ENCODE data around the gene NFKBIE. TPM values are rescaled to one million over a fixed set of nuclear protein-coding genes. Genes with fewer than 3 reads are reported as not detected.

Gene NFKBIE
- total and polyA plus RNA-seq, 9 of the 15 experiments (the other 6 are each of a cell fraction or from before 2014, with no cell fraction given) = 2.1 to 16.4 (median 11.7) TPM

DNA sequence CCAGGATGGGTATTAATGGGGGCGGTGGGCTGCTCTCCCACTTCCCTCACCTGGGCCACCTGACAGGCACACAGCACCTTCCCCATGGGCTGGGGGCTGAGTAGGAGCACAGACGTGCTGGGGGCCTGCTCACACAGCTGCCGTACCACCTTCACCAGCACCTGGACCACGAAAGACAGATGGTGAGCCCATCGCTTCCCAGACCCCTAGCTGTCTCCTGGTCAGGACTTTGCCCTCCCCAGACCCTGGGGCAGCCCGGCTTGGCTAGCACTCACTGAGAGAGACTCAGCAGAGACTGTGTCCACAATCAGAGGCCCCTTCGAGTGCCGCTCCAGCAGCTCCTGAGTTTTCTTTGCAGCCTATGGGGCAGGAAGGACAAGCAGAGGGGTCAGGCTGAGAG lies 35.8 kb upstream of the NFKBIE start:
- ATAC-seq (no peak), DNase-seq (ENCODE audit: extremely low read depth in 1 of 4, low spot score in 3 of 4) (no peak), FAIRE-seq (no peak)
- no peak overlapping the region for H3K9ac ChIP-seq (ENCODE audit: insufficient read depth in 1 of 2, low read depth in 2 of 2, low read length in 2 of 2)
- no peak overlapping the region for H3K4me3 ChIP-seq
- H3K36me3 ChIP-seq (ENCODE audit: control insufficient read depth, insufficient read depth, low read length) = peaks cover 61% of the 10 kb centered on the region
- peaks cover 15 to 20% of the 10 kb centered on the region in 2 experiments; a peak in 4 of 5 replicates for H3K27me3 ChIP-seq (ENCODE audit: control insufficient read depth in 2 of 2, insufficient read depth in 2 of 2, low read length in 2 of 2)
- H3K4me2 ChIP-seq (ENCODE audit: insufficient read depth, low read length) = no peak overlapping the region
- no peak overlapping the region for H3K27ac ChIP-seq (ENCODE audit: extremely low read depth, low read depth, low read length)
- H3K79me2 ChIP-seq (ENCODE audit: control insufficient read depth, insufficient read depth, low read length) = no peaks in the 10 kb centered on the region
- peaks cover 2 to 27% of the 10 kb centered on the region in 2 experiments; a peak in 4 of 5 replicates for H3K4me1 ChIP-seq (replicated peaks in 1 of 2; ENCODE audit: control insufficient read depth in 2 of 2, insufficient read depth in 2 of 2, low read length in 2 of 2)
- intact Hi-C loops (cut with micrococcal nuclease) (no loop called here), in situ Hi-C loops (cut with MboI) (no loop called here)
- no peaks in the 10 kb centered on the region for H3K9me1 ChIP-seq (ENCODE audit: control insufficient read depth, insufficient read depth, low read length)
- ChIA-PET POLR2A (interaction anchor here (0.7 to 2.3 kb wide), 8 partner anchors 8 to 53 kb away, joined by 3 to 7 read pairs (median 4); no protein-coding TSS in a partner anchor), CTCF (ENCODE audit: low intra/inter-chr PET ratio) (no interaction called here)
- H2AFZ ChIP-seq (ENCODE audit: low read depth, low read length) = no peak overlapping the region
- WGBS (ENCODE audit: insufficient coverage, low coverage, missing lambda C conversion rate) = 92% methylated on average over 8 of the region's 8 CpGs
- no TSS peak for BruUV-seq (replicated peaks)
- no peaks in the 10 kb centered on the region for H3K9me3 ChIP-seq (replicated peaks; ENCODE audit: control insufficient read depth, insufficient read depth, low read depth, low read length)
- 0 out of 2 replicates have a peak, but pooled peaks cover 4% of the 10 kb centered on the region for H4K20me1 ChIP-seq (replicated peaks; ENCODE audit: control insufficient read depth, insufficient read depth, low read length)
- TF ChIP-seq ZNF444 (CRISPR knock-in tag; IDR thresholded peaks at IDR 0.05) (no peak), SRSF3 (IDR thresholded peaks at IDR 0.05; ENCODE audit: insufficient read depth, low read length) (no peak), RNF2 (IDR thresholded peaks at IDR 0.05) (no peak), IRF2 (CRISPR knock-in tag; IDR thresholded peaks at IDR 0.05) (no peak), FOXA1 (IDR thresholded peaks at IDR 0.05; ENCODE audit: borderline replicate concordance) (no peak), ZEB2 (IDR thresholded peaks at IDR 0.05) (no peak), NFE2L1 (tag; IDR thresholded peaks at IDR 0.05; ENCODE audit: borderline replicate concordance, low read depth) (no peak), PURB (CRISPR knock-in tag; IDR thresholded peaks at IDR 0.05; ENCODE audit: low read depth) (no peak), ASH1L (IDR thresholded peaks at IDR 0.05; ENCODE audit: borderline replicate concordance, low read depth, partially characterized antibody) (no peak), ZNF224 (CRISPR knock-in tag; IDR thresholded peaks at IDR 0.05) (no peak), SETDB1 (IDR thresholded peaks at IDR 0.05; ENCODE audit: low read length) (no peak), CTBP1 (IDR thresholded peaks at IDR 0.05; ENCODE audit: borderline replicate concordance) (no peak), LARP7 (IDR thresholded peaks at IDR 0.05) (no peak), NFE2 (IDR thresholded peaks at IDR 0.05; ENCODE audit: low read depth) (no peak)
- TF ChIP-seq, protein P1, sequence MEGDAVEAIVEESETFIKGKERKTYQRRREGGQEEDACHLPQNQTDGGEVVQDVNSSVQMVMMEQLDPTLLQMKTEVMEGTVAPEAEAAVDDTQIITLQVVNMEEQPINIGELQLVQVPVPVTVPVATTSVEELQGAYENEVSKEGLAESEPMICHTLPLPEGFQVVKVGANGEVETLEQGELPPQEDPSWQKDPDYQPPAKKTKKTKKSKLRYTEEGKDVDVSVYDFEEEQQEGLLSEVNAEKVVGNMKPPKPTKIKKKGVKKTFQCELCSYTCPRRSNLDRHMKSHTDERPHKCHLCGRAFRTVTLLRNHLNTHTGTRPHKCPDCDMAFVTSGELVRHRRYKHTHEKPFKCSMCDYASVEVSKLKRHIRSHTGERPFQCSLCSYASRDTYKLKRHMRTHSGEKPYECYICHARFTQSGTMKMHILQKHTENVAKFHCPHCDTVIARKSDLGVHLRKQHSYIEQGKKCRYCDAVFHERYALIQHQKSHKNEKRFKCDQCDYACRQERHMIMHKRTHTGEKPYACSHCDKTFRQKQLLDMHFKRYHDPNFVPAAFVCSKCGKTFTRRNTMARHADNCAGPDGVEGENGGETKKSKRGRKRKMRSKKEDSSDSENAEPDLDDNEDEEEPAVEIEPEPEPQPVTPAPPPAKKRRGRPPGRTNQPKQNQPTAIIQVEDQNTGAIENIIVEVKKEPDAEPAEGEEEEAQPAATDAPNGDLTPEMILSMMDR (IDR thresholded peaks at IDR 0.05 in 2 of 3, conservative IDR thresholded peaks at IDR 0.05 in 1 of 3; ENCODE audit: insufficient read depth in 2 of 3, low read depth in 1 of 3, low read length in 3 of 3) = no peak
- TF ChIP-seq, protein P2, sequence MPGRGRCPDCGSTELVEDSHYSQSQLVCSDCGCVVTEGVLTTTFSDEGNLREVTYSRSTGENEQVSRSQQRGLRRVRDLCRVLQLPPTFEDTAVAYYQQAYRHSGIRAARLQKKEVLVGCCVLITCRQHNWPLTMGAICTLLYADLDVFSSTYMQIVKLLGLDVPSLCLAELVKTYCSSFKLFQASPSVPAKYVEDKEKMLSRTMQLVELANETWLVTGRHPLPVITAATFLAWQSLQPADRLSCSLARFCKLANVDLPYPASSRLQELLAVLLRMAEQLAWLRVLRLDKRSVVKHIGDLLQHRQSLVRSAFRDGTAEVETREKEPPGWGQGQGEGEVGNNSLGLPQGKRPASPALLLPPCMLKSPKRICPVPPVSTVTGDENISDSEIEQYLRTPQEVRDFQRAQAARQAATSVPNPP (IDR thresholded peaks at IDR 0.05; ENCODE audit: borderline replicate concordance, insufficient read depth, insufficient read length) = no peak
- TF ChIP-seq, protein P3, sequence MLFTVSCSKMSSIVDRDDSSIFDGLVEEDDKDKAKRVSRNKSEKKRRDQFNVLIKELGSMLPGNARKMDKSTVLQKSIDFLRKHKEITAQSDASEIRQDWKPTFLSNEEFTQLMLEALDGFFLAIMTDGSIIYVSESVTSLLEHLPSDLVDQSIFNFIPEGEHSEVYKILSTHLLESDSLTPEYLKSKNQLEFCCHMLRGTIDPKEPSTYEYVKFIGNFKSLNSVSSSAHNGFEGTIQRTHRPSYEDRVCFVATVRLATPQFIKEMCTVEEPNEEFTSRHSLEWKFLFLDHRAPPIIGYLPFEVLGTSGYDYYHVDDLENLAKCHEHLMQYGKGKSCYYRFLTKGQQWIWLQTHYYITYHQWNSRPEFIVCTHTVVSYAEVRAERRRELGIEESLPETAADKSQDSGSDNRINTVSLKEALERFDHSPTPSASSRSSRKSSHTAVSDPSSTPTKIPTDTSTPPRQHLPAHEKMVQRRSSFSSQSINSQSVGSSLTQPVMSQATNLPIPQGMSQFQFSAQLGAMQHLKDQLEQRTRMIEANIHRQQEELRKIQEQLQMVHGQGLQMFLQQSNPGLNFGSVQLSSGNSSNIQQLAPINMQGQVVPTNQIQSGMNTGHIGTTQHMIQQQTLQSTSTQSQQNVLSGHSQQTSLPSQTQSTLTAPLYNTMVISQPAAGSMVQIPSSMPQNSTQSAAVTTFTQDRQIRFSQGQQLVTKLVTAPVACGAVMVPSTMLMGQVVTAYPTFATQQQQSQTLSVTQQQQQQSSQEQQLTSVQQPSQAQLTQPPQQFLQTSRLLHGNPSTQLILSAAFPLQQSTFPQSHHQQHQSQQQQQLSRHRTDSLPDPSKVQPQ (CRISPR knock-in tag; IDR thresholded peaks at IDR 0.05; ENCODE audit: borderline replicate concordance) = no peak
- TF ChIP-seq, protein P4, sequence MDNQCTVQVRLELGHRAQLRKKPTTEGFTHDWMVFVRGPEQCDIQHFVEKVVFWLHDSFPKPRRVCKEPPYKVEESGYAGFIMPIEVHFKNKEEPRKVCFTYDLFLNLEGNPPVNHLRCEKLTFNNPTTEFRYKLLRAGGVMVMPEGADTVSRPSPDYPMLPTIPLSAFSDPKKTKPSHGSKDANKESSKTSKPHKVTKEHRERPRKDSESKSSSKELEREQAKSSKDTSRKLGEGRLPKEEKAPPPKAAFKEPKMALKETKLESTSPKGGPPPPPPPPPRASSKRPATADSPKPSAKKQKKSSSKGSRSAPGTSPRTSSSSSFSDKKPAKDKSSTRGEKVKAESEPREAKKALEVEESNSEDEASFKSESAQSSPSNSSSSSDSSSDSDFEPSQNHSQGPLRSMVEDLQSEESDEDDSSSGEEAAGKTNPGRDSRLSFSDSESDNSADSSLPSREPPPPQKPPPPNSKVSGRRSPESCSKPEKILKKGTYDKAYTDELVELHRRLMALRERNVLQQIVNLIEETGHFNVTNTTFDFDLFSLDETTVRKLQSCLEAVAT (IDR thresholded peaks at IDR 0.05) = no peak
